ENCODE results near the gene FCRL5.

The FCRL5 gene

DNA sequence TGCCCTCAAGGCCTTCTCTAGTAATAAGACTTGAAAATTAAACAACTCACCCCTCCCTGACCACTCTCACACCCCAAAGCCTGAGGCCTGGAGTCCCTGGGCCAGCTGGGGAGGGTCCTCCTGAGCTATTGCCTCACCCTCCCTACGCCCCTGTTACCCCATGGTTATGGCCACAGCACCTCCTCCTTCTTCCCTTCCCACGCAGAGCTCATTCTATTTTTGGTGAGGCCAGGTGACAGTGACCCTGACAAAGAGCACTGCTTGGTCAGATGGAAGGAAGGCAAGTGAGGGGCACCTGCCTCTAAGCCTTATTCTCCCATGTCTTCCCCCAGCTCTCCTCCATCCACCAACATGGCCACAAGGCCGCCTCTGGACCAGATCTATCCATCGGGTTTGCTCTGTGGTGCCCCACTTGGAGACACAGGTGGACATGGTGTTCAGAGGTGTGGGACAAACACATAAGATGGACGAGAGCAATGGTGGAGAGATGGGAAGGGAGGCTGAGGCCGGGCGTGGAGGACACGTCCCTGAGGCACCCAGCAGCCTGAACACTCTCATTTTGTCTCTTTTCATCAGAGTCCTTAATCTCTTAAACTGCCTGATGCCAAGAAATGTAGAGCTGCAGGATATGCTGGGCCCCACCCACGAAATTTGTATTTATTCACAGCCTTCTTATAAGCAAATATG lies 42.6 kb downstream of the FCRL5 start:
- DNase-seq = no peak
- Histone ChIP-seq H3K4me1 (ENCODE audit: control insufficient read depth, insufficient read depth, low read length, poor library complexity, severe bottlenecking) (no peaks in the 10 kb centered on the region), H3K9me3 (ENCODE audit: control insufficient read depth, low read length) (no peaks in the 10 kb centered on the region), H3K27me3 (replicated peaks; ENCODE audit: control insufficient read depth, insufficient read depth, low read length, poor library complexity, severe bottlenecking) (no peaks in the 10 kb centered on the region), H3K36me3 (ENCODE audit: control insufficient read depth, insufficient read depth, low read length) (no peaks in the 10 kb centered on the region), H3K4me3 (ENCODE audit: insufficient read depth, low read depth, low read length, poor library complexity, severe bottlenecking) (no peak overlapping the region), H3K27ac (ENCODE audit: insufficient read depth, low read length, poor library complexity, severe bottlenecking) (no peak overlapping the region)

DNA sequence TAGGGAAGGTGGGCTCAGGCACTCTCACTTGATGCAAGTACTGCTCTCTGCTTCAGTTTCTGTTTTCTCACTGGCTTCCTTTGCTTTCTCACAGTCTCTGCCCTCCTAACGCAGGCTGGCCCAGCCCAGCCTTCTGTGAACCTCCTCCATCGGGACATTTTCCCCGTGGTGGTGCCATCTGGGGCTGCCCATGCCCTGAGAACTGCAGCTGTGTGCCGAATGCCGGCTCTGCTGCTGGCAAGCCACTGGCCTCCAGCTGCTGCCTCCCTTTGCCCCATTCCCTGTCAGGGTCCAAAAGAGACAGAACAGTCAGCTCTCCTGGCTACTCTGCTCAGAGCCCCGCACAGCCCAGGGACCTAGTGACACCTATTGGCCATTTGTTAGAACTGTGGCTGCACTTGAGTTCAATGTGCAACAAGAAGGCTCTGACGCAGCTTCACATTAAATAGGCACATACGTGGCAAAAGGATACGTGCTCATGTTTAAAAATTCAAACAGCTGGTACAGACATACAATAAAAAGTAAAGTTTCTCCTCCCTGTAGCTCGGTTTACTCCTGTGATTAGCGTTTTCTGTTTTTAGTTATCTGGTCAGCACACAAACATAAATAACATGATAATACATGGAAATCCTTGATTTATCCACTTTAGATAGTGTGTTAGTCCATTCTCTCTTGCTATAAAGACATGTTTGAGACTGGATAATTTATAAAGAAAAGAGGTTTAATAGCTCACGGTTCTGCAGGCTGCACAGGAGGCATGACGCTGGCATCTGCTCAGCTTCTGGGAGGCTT lies 46.6 kb downstream of the FCRL5 start:
- Histone ChIP-seq H3K4me3 (ENCODE audit: insufficient read depth, low read depth, low read length, poor library complexity, severe bottlenecking) (no peak overlapping the region), H3K27ac (ENCODE audit: insufficient read depth, low read length, poor library complexity, severe bottlenecking) (no peak overlapping the region), H3K27me3 (replicated peaks; ENCODE audit: control insufficient read depth, insufficient read depth, low read length, poor library complexity, severe bottlenecking) (no peaks in the 10 kb centered on the region), H3K4me1 (ENCODE audit: control insufficient read depth, insufficient read depth, low read length, poor library complexity, severe bottlenecking) (no peaks in the 10 kb centered on the region), H3K36me3 (ENCODE audit: control insufficient read depth, insufficient read depth, low read length) (no peaks in the 10 kb centered on the region), H3K9me3 (ENCODE audit: control insufficient read depth, low read length) (no peaks in the 10 kb centered on the region)
- DNase-seq = no peak

DNA sequence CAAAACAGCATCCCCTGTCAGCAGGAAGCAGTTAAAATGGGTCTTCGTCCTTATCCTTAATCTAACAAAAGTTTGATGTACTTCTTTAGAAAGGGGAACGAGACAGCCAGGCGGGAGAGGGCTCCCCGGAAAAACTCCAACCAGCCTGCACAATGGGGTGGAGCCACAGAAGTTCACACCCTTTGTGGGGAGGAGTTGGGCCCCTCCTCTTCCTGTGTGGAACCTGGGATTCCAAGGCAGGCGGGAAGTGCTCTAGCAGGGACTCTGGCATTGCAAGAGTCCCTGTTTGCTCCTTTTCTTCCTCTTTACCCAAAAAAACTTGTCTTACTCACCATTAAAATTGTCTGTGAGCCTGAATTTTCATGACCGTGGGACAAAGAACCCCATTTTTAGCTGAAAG lies 47.7 kb downstream of the FCRL5 start:
- no peak overlapping the region for H3K27ac ChIP-seq (ENCODE audit: insufficient read depth, low read length, poor library complexity, severe bottlenecking)
- DNase-seq = no peak
- H3K36me3 ChIP-seq (ENCODE audit: control insufficient read depth, insufficient read depth, low read length) = no peaks in the 10 kb centered on the region
- H3K9me3 ChIP-seq (ENCODE audit: control insufficient read depth, low read length) = no peaks in the 10 kb centered on the region
- no peak overlapping the region for H3K4me3 ChIP-seq (ENCODE audit: insufficient read depth, low read depth, low read length, poor library complexity, severe bottlenecking)
- no peaks in the 10 kb centered on the region for H3K27me3 ChIP-seq (replicated peaks; ENCODE audit: control insufficient read depth, insufficient read depth, low read length, poor library complexity, severe bottlenecking)
- no peaks in the 10 kb centered on the region for H3K4me1 ChIP-seq (ENCODE audit: control insufficient read depth, insufficient read depth, low read length, poor library complexity, severe bottlenecking)

DNA sequence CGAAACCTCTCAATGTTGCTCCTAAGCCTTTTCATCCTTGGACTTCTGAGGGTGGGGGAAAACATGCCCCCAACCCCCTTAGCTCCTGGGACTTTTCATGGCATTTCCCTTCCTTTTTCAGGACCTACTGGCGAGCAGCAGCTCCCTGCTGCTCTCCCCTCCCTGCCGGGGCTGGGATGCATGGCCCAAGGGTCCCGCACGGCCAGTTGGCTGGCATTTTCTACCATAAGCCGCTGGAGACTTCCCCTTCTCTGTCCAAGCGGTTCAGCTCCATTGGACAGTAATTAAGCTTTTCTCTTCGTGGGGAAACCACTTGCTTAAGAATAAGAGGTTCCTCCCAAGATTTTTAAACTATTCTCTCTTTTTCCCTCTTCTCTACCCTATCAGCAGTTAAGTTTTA lies 52.8 kb downstream of the FCRL5 start:
- H3K27me3 ChIP-seq (replicated peaks; ENCODE audit: control insufficient read depth, insufficient read depth, low read length, poor library complexity, severe bottlenecking) = no peaks in the 10 kb centered on the region
- no peak for DNase-seq
- H3K36me3 ChIP-seq (ENCODE audit: control insufficient read depth, insufficient read depth, low read length) = no peaks in the 10 kb centered on the region
- H3K4me1 ChIP-seq (ENCODE audit: control insufficient read depth, insufficient read depth, low read length, poor library complexity, severe bottlenecking) = no peaks in the 10 kb centered on the region
- H3K27ac ChIP-seq (ENCODE audit: insufficient read depth, low read length, poor library complexity, severe bottlenecking) = no peak overlapping the region
- no peak overlapping the region for H3K4me3 ChIP-seq (ENCODE audit: insufficient read depth, low read depth, low read length, poor library complexity, severe bottlenecking)
- no peaks in the 10 kb centered on the region for H3K9me3 ChIP-seq (ENCODE audit: control insufficient read depth, low read length)

DNA sequence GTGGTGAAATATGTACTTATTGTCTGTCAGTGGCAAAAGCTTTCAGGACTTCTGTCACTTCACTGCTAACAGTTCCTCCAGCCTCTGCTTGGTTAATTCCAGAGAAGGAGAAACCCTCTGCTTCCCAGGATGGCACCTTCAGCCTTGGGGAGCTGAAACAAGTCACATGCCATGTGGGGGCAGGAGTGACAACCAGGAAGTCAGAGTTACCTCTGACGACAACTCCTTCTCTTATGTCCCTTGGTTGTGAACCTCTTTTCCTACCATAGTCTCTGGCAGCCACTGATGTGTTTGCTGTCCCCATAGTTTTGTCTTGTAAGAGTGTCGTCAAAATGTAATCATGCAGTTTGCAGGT lies 53.6 kb downstream of the FCRL5 start:
- no peaks in the 10 kb centered on the region for H3K4me1 ChIP-seq (ENCODE audit: control insufficient read depth, insufficient read depth, low read length, poor library complexity, severe bottlenecking)
- H3K36me3 ChIP-seq (ENCODE audit: control insufficient read depth, insufficient read depth, low read length) = no peaks in the 10 kb centered on the region
- no peak overlapping the region for H3K4me3 ChIP-seq (ENCODE audit: insufficient read depth, low read depth, low read length, poor library complexity, severe bottlenecking)
- H3K27ac ChIP-seq (ENCODE audit: insufficient read depth, low read length, poor library complexity, severe bottlenecking) = no peak overlapping the region
- H3K27me3 ChIP-seq (replicated peaks; ENCODE audit: control insufficient read depth, insufficient read depth, low read length, poor library complexity, severe bottlenecking) = no peaks in the 10 kb centered on the region
- H3K9me3 ChIP-seq (ENCODE audit: control insufficient read depth, low read length) = no peaks in the 10 kb centered on the region
- DNase-seq = no peak

DNA sequence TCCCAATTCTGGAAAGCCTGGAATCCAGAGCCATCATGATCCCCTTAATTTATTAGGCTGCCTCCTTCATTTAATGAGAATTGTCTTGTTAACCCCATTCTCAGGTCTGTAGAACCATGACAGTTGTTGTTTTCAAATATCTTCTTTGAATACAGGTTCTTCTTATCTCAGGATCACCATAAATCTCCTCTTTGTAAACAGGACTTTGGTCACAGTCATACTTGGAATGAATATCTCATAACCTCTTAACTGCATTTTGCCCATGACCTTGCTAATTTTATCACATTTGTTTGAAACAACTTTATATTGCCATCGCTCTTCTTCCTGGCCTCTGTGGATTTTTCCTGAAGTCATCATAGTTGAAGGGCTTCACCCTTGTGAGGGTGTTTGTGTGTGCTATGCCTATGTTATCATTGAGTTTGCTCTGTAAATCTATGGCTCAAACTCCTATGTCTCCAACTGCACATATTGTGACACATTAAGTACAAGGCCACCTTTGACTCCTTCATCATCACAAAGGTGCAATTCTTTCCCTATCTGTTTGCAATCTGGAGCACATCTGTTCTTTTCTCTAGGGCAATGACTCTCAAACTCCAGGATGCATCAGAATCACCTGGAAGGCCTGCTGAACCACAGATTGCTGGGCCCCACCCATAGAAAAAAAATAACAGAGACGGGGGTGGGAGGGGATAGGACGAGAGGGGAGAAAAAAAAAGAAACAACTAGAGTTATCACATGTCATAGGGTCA lies 54.2 kb downstream of the FCRL5 start:
- Histone ChIP-seq H3K36me3 (ENCODE audit: control insufficient read depth, insufficient read depth, low read length) (no peaks in the 10 kb centered on the region), H3K4me3 (ENCODE audit: insufficient read depth, low read depth, low read length, poor library complexity, severe bottlenecking) (no peak overlapping the region), H3K27ac (ENCODE audit: insufficient read depth, low read length, poor library complexity, severe bottlenecking) (no peak overlapping the region), H3K27me3 (replicated peaks; ENCODE audit: control insufficient read depth, insufficient read depth, low read length, poor library complexity, severe bottlenecking) (no peaks in the 10 kb centered on the region), H3K4me1 (ENCODE audit: control insufficient read depth, insufficient read depth, low read length, poor library complexity, severe bottlenecking) (no peaks in the 10 kb centered on the region), H3K9me3 (ENCODE audit: control insufficient read depth, low read length) (no peaks in the 10 kb centered on the region)
- DNase-seq = no peak

DNA sequence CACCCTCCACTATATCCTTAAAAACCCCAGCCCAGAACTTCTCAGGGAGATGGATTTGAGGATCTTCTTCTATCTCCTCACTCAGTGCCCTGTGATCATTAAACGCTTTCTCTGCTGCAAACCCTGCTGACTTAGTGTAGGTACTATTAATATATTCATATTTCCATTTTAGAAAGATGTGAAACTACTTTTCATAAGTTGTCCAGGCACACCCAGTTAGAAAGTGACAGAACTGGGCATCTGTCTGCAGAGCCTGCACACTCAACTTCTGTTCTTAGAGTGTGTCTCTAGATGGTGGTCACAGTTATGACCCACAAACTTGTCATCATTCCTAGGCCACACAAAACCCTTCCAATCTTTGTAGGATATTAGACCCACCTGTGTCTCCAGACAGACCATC lies 55.0 kb downstream of the FCRL5 start:
- no peak for DNase-seq
- no peaks in the 10 kb centered on the region for H3K9me3 ChIP-seq (ENCODE audit: control insufficient read depth, low read length)
- no peak overlapping the region for H3K4me3 ChIP-seq (ENCODE audit: insufficient read depth, low read depth, low read length, poor library complexity, severe bottlenecking)
- no peaks in the 10 kb centered on the region for H3K4me1 ChIP-seq (ENCODE audit: control insufficient read depth, insufficient read depth, low read length, poor library complexity, severe bottlenecking)
- no peaks in the 10 kb centered on the region for H3K27me3 ChIP-seq (replicated peaks; ENCODE audit: control insufficient read depth, insufficient read depth, low read length, poor library complexity, severe bottlenecking)
- no peak overlapping the region for H3K27ac ChIP-seq (ENCODE audit: insufficient read depth, low read length, poor library complexity, severe bottlenecking)
- H3K36me3 ChIP-seq (ENCODE audit: control insufficient read depth, insufficient read depth, low read length) = no peaks in the 10 kb centered on the region

DNA sequence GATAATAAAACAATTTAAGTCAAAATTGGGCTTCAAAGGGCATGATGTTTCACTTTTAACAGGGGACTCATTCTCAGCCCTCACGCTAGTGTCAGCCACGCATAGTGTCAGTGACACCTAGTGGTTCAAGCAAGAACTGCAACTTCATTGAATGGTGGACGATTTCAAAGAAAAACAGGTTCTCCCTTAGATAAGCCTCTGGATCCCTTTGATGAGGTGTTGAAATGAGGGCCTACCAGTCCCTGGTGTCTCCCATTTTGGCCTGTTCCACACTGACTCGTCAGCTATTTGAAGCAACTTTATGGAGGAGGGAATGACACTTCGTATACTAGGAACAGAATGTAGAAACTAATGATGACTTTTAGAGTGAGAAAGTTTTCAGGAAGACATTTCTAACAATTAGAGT lies 56.2 kb downstream of the FCRL5 start:
- H3K4me3 ChIP-seq (ENCODE audit: insufficient read depth, low read depth, low read length, poor library complexity, severe bottlenecking) = no peak overlapping the region
- H3K36me3 ChIP-seq (ENCODE audit: control insufficient read depth, insufficient read depth, low read length) = no peaks in the 10 kb centered on the region
- H3K4me1 ChIP-seq (ENCODE audit: control insufficient read depth, insufficient read depth, low read length, poor library complexity, severe bottlenecking) = no peaks in the 10 kb centered on the region
- no peaks in the 10 kb centered on the region for H3K9me3 ChIP-seq (ENCODE audit: control insufficient read depth, low read length)
- DNase-seq = no peak
- no peak overlapping the region for H3K27ac ChIP-seq (ENCODE audit: insufficient read depth, low read length, poor library complexity, severe bottlenecking)
- H3K27me3 ChIP-seq (replicated peaks; ENCODE audit: control insufficient read depth, insufficient read depth, low read length, poor library complexity, severe bottlenecking) = no peaks in the 10 kb centered on the region

DNA sequence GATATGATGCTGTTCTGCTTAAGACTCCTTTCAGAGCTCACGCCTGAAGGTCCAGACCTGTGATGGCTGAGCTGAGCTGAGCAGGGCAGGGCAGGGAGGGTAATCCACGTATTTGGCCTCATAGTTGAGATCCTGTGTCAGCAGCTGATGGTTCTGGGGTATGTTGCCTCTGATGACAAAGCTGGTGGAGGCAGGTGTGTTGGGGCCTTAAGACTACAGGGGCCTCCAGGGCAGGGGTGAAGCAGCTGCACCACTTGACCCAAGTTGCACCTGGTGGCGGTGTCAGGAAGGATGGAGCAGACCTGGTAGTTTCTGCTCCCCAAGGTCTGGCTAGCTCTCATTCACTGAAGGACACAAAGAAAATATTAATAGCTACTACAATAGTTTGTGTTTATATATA lies 57.0 kb downstream of the FCRL5 start:
- H3K27ac ChIP-seq (ENCODE audit: insufficient read depth, low read length, poor library complexity, severe bottlenecking) = no peak overlapping the region
- no peaks in the 10 kb centered on the region for H3K9me3 ChIP-seq (ENCODE audit: control insufficient read depth, low read length)
- no peaks in the 10 kb centered on the region for H3K36me3 ChIP-seq (ENCODE audit: control insufficient read depth, insufficient read depth, low read length)
- no peak overlapping the region for H3K4me3 ChIP-seq (ENCODE audit: insufficient read depth, low read depth, low read length, poor library complexity, severe bottlenecking)
- H3K4me1 ChIP-seq (ENCODE audit: control insufficient read depth, insufficient read depth, low read length, poor library complexity, severe bottlenecking) = no peaks in the 10 kb centered on the region
- DNase-seq = no peak
- no peaks in the 10 kb centered on the region for H3K27me3 ChIP-seq (replicated peaks; ENCODE audit: control insufficient read depth, insufficient read depth, low read length, poor library complexity, severe bottlenecking)

DNA sequence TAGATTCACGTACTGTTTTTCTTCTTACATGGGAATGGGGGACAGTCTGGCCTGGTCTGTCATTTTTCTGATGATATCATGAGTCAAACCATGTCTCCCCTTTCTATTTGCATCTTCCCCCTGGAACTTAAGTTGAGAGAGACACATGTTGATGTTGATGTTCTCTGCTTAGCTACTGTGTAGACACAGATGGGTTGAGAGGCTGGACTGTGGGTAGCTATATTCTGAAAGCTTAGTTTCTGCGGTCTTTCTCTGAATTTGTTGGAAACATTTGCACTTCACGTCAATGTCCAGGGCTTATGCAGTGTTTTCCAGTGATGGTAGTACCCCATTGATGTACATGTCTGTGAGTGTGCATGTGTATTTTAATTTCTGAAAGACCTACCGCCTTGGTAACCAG lies 58.2 kb downstream of the FCRL5 start:
- DNase-seq = no peak
- H3K9me3 ChIP-seq (ENCODE audit: control insufficient read depth, low read length) = no peaks in the 10 kb centered on the region
- no peaks in the 10 kb centered on the region for H3K4me1 ChIP-seq (ENCODE audit: control insufficient read depth, insufficient read depth, low read length, poor library complexity, severe bottlenecking)
- H3K27ac ChIP-seq (ENCODE audit: insufficient read depth, low read length, poor library complexity, severe bottlenecking) = no peak overlapping the region
- no peaks in the 10 kb centered on the region for H3K27me3 ChIP-seq (replicated peaks; ENCODE audit: control insufficient read depth, insufficient read depth, low read length, poor library complexity, severe bottlenecking)
- no peaks in the 10 kb centered on the region for H3K36me3 ChIP-seq (ENCODE audit: control insufficient read depth, insufficient read depth, low read length)
- no peak overlapping the region for H3K4me3 ChIP-seq (ENCODE audit: insufficient read depth, low read depth, low read length, poor library complexity, severe bottlenecking)

Measured in effector memory CD4-positive, alpha-beta T cell (primary cell).